ENCODE results near the gene CALCB. TPM values are rescaled to one million over a fixed set of nuclear protein-coding genes. Genes with fewer than 3 reads are reported as not detected.
"Not testable (repeated sequence)": the region's sequence is repeated elsewhere in the genome, so short reads cannot be mapped to it uniquely, and the experiment has no call there.

Gene CALCB
- total RNA-seq, 1 donor from 2014 or later = 2.0 TPM

DNA sequence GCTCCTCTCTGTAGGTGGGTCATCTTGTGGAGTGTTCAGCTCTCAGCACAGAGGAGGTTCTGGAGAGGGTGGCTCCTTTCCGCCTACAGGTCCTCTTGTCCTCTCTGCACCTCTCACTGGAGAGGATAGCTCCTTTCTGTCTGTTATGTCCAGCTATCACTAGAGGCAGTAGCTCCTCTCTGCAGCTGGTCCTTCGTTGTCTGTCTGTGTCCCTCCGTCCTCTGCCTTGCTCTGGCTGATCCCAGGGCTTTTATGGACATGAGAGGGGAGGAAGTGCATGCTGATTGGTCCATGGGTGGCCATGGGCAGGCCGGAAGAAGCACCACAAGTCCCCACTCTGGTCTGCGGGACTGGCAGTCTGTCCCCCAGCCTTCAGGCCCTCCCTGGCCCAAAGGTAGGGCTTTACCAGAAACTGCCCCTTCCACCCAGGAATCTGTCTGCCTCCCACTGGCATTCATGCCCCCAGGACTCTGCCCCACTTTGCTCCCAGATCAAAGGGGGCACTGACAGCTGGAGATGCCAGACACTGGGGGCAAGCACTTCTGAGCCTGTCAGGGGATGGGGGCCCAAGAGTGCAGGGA lies 38.6 kb upstream of the CALCB start:
- no peaks in the 10 kb centered on the region for H3K36me3 ChIP-seq
- TF ChIP-seq POLR2AphosphoS5 (IDR thresholded peaks at IDR 0.05; ENCODE audit: insufficient read depth in 1 of 2, low read depth in 1 of 2) (no peak), POLR2A (IDR thresholded peaks at IDR 0.05) (no peak)
- TF ChIP-seq, protein P1, sequence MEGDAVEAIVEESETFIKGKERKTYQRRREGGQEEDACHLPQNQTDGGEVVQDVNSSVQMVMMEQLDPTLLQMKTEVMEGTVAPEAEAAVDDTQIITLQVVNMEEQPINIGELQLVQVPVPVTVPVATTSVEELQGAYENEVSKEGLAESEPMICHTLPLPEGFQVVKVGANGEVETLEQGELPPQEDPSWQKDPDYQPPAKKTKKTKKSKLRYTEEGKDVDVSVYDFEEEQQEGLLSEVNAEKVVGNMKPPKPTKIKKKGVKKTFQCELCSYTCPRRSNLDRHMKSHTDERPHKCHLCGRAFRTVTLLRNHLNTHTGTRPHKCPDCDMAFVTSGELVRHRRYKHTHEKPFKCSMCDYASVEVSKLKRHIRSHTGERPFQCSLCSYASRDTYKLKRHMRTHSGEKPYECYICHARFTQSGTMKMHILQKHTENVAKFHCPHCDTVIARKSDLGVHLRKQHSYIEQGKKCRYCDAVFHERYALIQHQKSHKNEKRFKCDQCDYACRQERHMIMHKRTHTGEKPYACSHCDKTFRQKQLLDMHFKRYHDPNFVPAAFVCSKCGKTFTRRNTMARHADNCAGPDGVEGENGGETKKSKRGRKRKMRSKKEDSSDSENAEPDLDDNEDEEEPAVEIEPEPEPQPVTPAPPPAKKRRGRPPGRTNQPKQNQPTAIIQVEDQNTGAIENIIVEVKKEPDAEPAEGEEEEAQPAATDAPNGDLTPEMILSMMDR (IDR thresholded peaks at IDR 0.05) = no peak
- no peaks in the 10 kb centered on the region for H3K9me3 ChIP-seq
- H3K27me3 ChIP-seq = no peaks in the 10 kb centered on the region
- no peaks in the 10 kb centered on the region for H3K4me1 ChIP-seq
- no peak overlapping the region for H3K4me3 ChIP-seq
- H3K27ac ChIP-seq = no peak overlapping the region
- DNase-seq (ENCODE audit: extremely low spot score in 2 of 2) = no peak
- intact Hi-C loops (cut with DNase I) = no loop called here

DNA sequence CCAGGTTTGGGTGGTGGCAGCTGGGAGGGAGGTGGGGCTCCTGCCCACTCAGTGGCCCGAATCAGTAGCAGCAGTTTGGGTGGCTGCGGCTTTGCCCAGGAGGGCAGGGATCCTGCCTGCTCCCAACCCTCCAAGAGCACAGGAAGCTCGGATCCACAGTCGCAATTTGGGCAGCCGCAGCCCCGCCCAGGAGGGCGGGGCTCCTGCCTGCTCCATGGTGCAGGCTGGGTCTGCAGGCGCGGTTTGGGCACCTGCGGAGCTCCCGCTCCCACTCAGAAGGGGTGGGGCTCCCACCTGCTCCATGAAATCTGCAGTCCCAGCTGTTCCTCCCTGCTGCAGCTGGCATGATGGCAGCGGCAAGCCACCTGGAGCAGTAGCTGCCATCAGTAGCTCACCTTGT lies 38.1 kb upstream of the CALCB start:
- intact Hi-C loops (cut with DNase I) = no loop called here
- H3K27me3 ChIP-seq = no peaks in the 10 kb centered on the region
- DNase-seq (ENCODE audit: extremely low spot score in 2 of 2) = no peak
- no peaks in the 10 kb centered on the region for H3K4me1 ChIP-seq
- TF ChIP-seq POLR2AphosphoS5 (IDR thresholded peaks at IDR 0.05; ENCODE audit: insufficient read depth in 1 of 2, low read depth in 1 of 2) (no peak), POLR2A (IDR thresholded peaks at IDR 0.05) (no peak)
- TF ChIP-seq, protein P1 (IDR thresholded peaks at IDR 0.05) = no peak
- H3K27ac ChIP-seq = no peak overlapping the region
- no peak overlapping the region for H3K4me3 ChIP-seq
- H3K9me3 ChIP-seq = no peaks in the 10 kb centered on the region
- H3K36me3 ChIP-seq = no peaks in the 10 kb centered on the region

GRCh38 chr11:15038963-15039362 lies 34.4 kb upstream of the CALCB start:
- no peaks in the 10 kb centered on the region for H3K27me3 ChIP-seq
- no peaks in the 10 kb centered on the region for H3K9me3 ChIP-seq
- H3K4me1 ChIP-seq = no peaks in the 10 kb centered on the region
- intact Hi-C loops (cut with DNase I) = no loop called here
- H3K27ac ChIP-seq = no peak overlapping the region
- DNase-seq (ENCODE audit: extremely low spot score in 2 of 2) = no peak
- no peak overlapping the region for H3K4me3 ChIP-seq
- TF ChIP-seq, protein P1 (IDR thresholded peaks at IDR 0.05) = no peak
- TF ChIP-seq POLR2A (IDR thresholded peaks at IDR 0.05) (no peak), POLR2AphosphoS5 (IDR thresholded peaks at IDR 0.05; ENCODE audit: insufficient read depth in 1 of 2, low read depth in 1 of 2) (no peak)
- no peaks in the 10 kb centered on the region for H3K36me3 ChIP-seq

- H3K4me3 ChIP-seq = no peak overlapping the region
- no peak overlapping the region for H3K27ac ChIP-seq
- intact Hi-C loops (cut with DNase I) = no loop called here
- no peaks in the 10 kb centered on the region for H3K36me3 ChIP-seq
- TF ChIP-seq, protein P1 (IDR thresholded peaks at IDR 0.05) = no peak
- TF ChIP-seq POLR2AphosphoS5 (IDR thresholded peaks at IDR 0.05; ENCODE audit: insufficient read depth in 1 of 2, low read depth in 1 of 2) (no peak), POLR2A (IDR thresholded peaks at IDR 0.05) (no peak)
- H3K4me1 ChIP-seq = no peaks in the 10 kb centered on the region
- H3K9me3 ChIP-seq = no peaks in the 10 kb centered on the region
- DNase-seq (ENCODE audit: extremely low spot score in 2 of 2) = no peak
- H3K27me3 ChIP-seq = no peaks in the 10 kb centered on the region
These were observed 28.2 kb upstream of the CALCB start for GRCh38 chr11:15045209-15045608.

GRCh38 chr11:15045891-15046290 lies 27.5 kb upstream of the CALCB start:
- intact Hi-C loops (cut with DNase I) = no loop called here
- DNase-seq (ENCODE audit: extremely low spot score in 2 of 2) = no peak
- TF ChIP-seq POLR2AphosphoS5 (IDR thresholded peaks at IDR 0.05; ENCODE audit: insufficient read depth in 1 of 2, low read depth in 1 of 2) = no peak
- TF ChIP-seq, protein P1 (IDR thresholded peaks at IDR 0.05) = no peak
- TF ChIP-seq POLR2A (IDR thresholded peaks at IDR 0.05) = no peak
- Histone ChIP-seq H3K36me3 (no peaks in the 10 kb centered on the region), H3K4me1 (no peaks in the 10 kb centered on the region), H3K9me3 (no peaks in the 10 kb centered on the region), H3K27me3 (no peaks in the 10 kb centered on the region), H3K27ac (no peak overlapping the region), H3K4me3 (no peak overlapping the region)

DNA sequence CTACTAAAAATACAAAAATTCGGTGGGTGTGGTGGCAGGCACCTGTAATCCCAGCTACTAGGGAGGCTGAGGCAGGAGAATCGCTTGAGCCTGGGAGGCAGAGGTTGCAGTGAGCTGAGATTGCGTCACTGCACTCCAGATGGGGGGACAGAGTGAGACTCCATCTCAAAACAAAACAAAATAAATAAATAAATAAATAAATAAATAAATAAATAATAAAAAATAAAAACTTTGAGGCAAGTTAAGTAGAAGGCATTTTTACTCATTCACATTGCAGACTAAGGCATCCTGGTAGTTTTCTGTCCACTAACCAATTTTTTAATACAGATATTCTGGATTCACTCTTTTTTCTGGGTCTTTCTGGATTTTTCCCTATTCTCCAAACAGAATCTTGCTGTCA lies 26.7 kb upstream of the CALCB start:
- H3K4me3 ChIP-seq; H3K36me3 ChIP-seq; intact Hi-C loops (cut with DNase I); H3K9me3 ChIP-seq; H3K27ac ChIP-seq; H3K4me1 ChIP-seq; DNase-seq (ENCODE audit: extremely low spot score in 2 of 2); H3K27me3 ChIP-seq: not testable (repeated sequence)

All from vagina (tissue), 2 donors.